K562 (cell line): ENCODE measurements around the gene SLC6A8. TPM values are rescaled to one million over a fixed set of nuclear protein-coding genes. Genes with fewer than 3 reads are reported as not detected.

Experiments used
- ATAC-seq: fragments of 200-7000 bp; cut with Tn5 transposase; 3 replicates; pipeline ENCODE4 v1.9.1; 2020; ENCODE audit warnings: moderate library complexity
- BruUV-seq: library from RNA; stranded (reverse); fragments of 400-500 nt; replicated peaks from 2 replicates; lab custom pipeline; 2021; lab: Mats Ljungman, UMichigan
- CTCF ChIA-PET: fragments of 300-600 bp; formaldehyde crosslinking; extraction: SDS; loops from one replicate; lab custom pipeline; 2021; ENCODE audit warnings: low intra/inter-chr PET ratio; lab: Yijun Ruan, JAX
- POLR2A ChIA-PET: fragments of 300-600, 350-650 bp; sonication (Branson Sonifier 250); formaldehyde crosslinking; extraction: SDS; loops from one replicate; lab custom pipeline; 2021; ENCODE audit warnings: antibody characterized with exemption, inconsistent platforms; lab: Yijun Ruan, JAX
- DNase-seq, 4 experiments: peaks; one replicate each; pipeline versions ENCODE4 v3.0.0 to v3.0.0-alpha.2; 2011 to 2018; ENCODE audit warnings: low spot score in 3 of 4, mixed read lengths in 3 of 4; ENCODE audit errors: extremely low read depth in 1 of 4
- FAIRE-seq: peaks from 2 replicates; lab custom pipeline; 2011; peaks lifted over from hg19 to GRCh38; lab: Jason Lieb, UNC
- H2AFZ ChIP-seq: 2 replicates; pipeline ENCODE4 v1.6.0; 2011; ENCODE audit warnings: low read depth, low read length, control low read depth, inconsistent platforms
- H3K27ac ChIP-seq: fragments of 200-600 bp; 3 replicates; pipeline ENCODE4 v1.8.0; 2011; ENCODE audit warnings: low read depth, mild to moderate bottlenecking, control low read depth, inconsistent platforms, low read length, moderate library complexity, mixed read lengths; ENCODE audit errors: extremely low read depth
- H3K27me3 ChIP-seq, 2 experiments: fragments of 300-600 bp in 1 of 2; 2 replicates in 1 of 2; 3 replicates in 1 of 2; pipeline versions ENCODE4 v1.6.0 to v1.8.0; 2011; ENCODE audit warnings: inconsistent platforms in 2 of 2, low read length in 2 of 2, mild to moderate bottlenecking in 1 of 2, mixed read lengths in 1 of 2, moderate library complexity in 1 of 2; ENCODE audit not compliant: control insufficient read depth in 2 of 2, insufficient read depth in 2 of 2
- H3K36me3 ChIP-seq: fragments of 300-600 bp; 3 replicates; pipeline ENCODE4 v1.8.0; 2011; ENCODE audit warnings: mild to moderate bottlenecking, low read length, inconsistent platforms; ENCODE audit not compliant: control insufficient read depth, insufficient read depth
- H3K4me1 ChIP-seq, 2 experiments: fragments of 200-600 bp in 1 of 2; replicated peaks in 1 of 2; 2 replicates in 1 of 2; 3 replicates in 1 of 2; pipeline versions ENCODE4 v1.5.1 to v1.8.0; 2011; ENCODE audit warnings: inconsistent platforms in 2 of 2, low read length in 2 of 2, mild to moderate bottlenecking in 1 of 2, mixed read lengths in 1 of 2, moderate library complexity in 1 of 2; ENCODE audit not compliant: control insufficient read depth in 2 of 2, insufficient read depth in 2 of 2
- H3K4me2 ChIP-seq: 2 replicates; pipeline ENCODE4 v1.6.1; 2011; ENCODE audit warnings: low read length, control low read depth, inconsistent platforms, mixed read lengths; ENCODE audit not compliant: insufficient read depth
- H3K4me3 ChIP-seq: fragments of 200-600 bp; sonication (generic), shearing (Covaris generic); 2 replicates; pipeline ENCODE4 v1.5.1; 2016; ENCODE audit warnings: control low read depth, inconsistent platforms
- H3K79me2 ChIP-seq: fragments of 200-600 bp; 3 replicates; pipeline ENCODE4 v1.8.0; 2011; ENCODE audit warnings: low read length, inconsistent platforms; ENCODE audit not compliant: control insufficient read depth, insufficient read depth
- H3K9ac ChIP-seq, 2 experiments: 2 replicates each; pipeline versions ENCODE4 v1.6.0 to v1.6.1; 2011; ENCODE audit warnings: low read depth in 2 of 2, low read length in 2 of 2, control low read depth in 1 of 2, inconsistent platforms in 1 of 2, mild to moderate bottlenecking in 1 of 2, mixed read lengths in 1 of 2; ENCODE audit not compliant: insufficient read depth in 1 of 2
- H3K9me1 ChIP-seq: one replicate; pipeline ENCODE4 v1.6.0; 2011; ENCODE audit warnings: inconsistent platforms, mild to moderate bottlenecking, low read length, moderate library complexity; ENCODE audit not compliant: control insufficient read depth, insufficient read depth
- H3K9me3 ChIP-seq: replicated peaks from 2 replicates; pipeline ENCODE4 v1.5.1; 2011; ENCODE audit warnings: low read depth, low read length, inconsistent platforms; ENCODE audit not compliant: control insufficient read depth, insufficient read depth
- H4K20me1 ChIP-seq: replicated peaks from 2 replicates; pipeline ENCODE4 v1.6.1; 2011; ENCODE audit warnings: low read length, inconsistent platforms, mixed read lengths; ENCODE audit not compliant: control insufficient read depth, insufficient read depth
- CCNT2 ChIP-seq: IDR thresholded peaks from 2 replicates; pipeline ENCODE4 v1.6.1; 2011; ENCODE audit warnings: borderline replicate concordance, low read depth, mild to moderate bottlenecking, moderate library complexity, mixed read lengths, low read length; ENCODE audit not compliant: insufficient read length; ENCODE audit errors: extremely low read depth
- NR1H2 ChIP-seq: sonication (generic); formaldehyde crosslinking; IDR thresholded peaks from 2 replicates; pipeline ENCODE4 v1.4.0; 2020; ENCODE audit warnings: mild to moderate bottlenecking, missing genetic modification reagents
- OTX1 ChIP-seq: fragments of 450-650 bp; formaldehyde crosslinking; IDR thresholded peaks from 2 replicates; pipeline ENCODE4 v1.4.0; 2022; ENCODE audit warnings: mild to moderate bottlenecking
- POLR2A ChIP-seq: fragments of 450-650 bp; conservative IDR thresholded peaks from 2 replicates; pipeline ENCODE4 v1.6.1; 2016
- POLR2AphosphoS5 ChIP-seq: IDR thresholded peaks from 2 replicates; pipeline ENCODE4 v1.6.1; 2011; ENCODE audit warnings: mild to moderate bottlenecking, low read depth, low read length, moderate library complexity; ENCODE audit not compliant: control insufficient read depth, insufficient read depth
- POLR2G ChIP-seq: fragments of 200-400 bp; formaldehyde crosslinking; IDR thresholded peaks from 2 replicates; pipeline ENCODE4 v1.6.1; 2017; ENCODE audit warnings: low read depth, mild to moderate bottlenecking, antibody characterized with exemption, low read length, moderate library complexity
- RBFOX2 ChIP-seq: fragments of 200-400 bp; formaldehyde crosslinking; IDR thresholded peaks from 2 replicates; pipeline ENCODE4 v1.6.1; 2017; ENCODE audit warnings: low read depth, mild to moderate bottlenecking, low read length, moderate library complexity
- RBM22 ChIP-seq: fragments of 200-400 bp; formaldehyde crosslinking; IDR thresholded peaks from 2 replicates; pipeline ENCODE4 v1.6.1; 2018; ENCODE audit warnings: low read length, low read depth; ENCODE audit not compliant: poor library complexity, severe bottlenecking
- SUPT5H ChIP-seq: fragments of 450-650 bp; IDR thresholded peaks from 2 replicates; pipeline ENCODE4 v1.6.1; 2016
- WGBS: fragments of 100-300 bp; shearing (Covaris generic); methylation state at CpG from one replicate; pipeline ENCODE4 v1.1.6; 2016; ENCODE audit warnings: low coverage, mixed read lengths; ENCODE audit not compliant: insufficient coverage; ENCODE audit errors: missing lambda C conversion rate; 5-methylcytosine and 5-hydroxymethylcytosine counted together
- in situ Hi-C: fragments of 300-500 bp; cut with MboI; formaldehyde crosslinking; loops from 4 replicates; pipeline ENCODE4 v1.15.0; 2018; ENCODE audit warnings: inconsistent platforms, mixed read lengths
- intact Hi-C: fragments of 100-400 bp; cut with micrococcal nuclease; formaldehyde crosslinking; loops from 2 replicates; pipeline ENCODE4 v1.14.2; 2022
- polyA plus RNA-seq, 8 experiments: library from polyadenylated mRNA; depleted of rRNA in 4 of 8; stranded (reverse) in 5 of 8; unstranded in 3 of 8; fragments of >200 nt; fragmentation: Nextera tagmentation in 2 of 8; fragmentation: Illumina TruSeq in 1 of 8; extraction: Ambion mirVana in 2 of 8; extraction: Trizol in 1 of 8; gene quantifications; 2 replicates each; pipeline versions ENCODE4 v1.2.1 to v1.2.3, GENCODE V29; 2011 to 2014; ENCODE audit warnings: inconsistent platforms in 1 of 8, missing spikeins in 1 of 8
- total RNA-seq, 7 experiments: library from RNA; depleted of rRNA in 6 of 7; stranded (reverse); fragments of >200 nt in 6 of 7; fragmentation: Illumina TruSeq in 2 of 7; extraction: Trizol in 2 of 7; gene quantifications; 2 replicates each; pipeline versions ENCODE4 v1.2.1 to v1.2.3, GENCODE V29; 2011 to 2021; ENCODE audit warnings: low replicate concordance in 1 of 7
- TF ChIP-seq, protein P1 (sequence below): fragments of 450-650 bp; IDR thresholded peaks from 2 replicates; pipeline ENCODE4 v1.6.1; 2018; ENCODE audit warnings: mild to moderate bottlenecking, low read depth; ENCODE audit not compliant: partially characterized antibody

The SLC6A8 gene
- total and polyA plus RNA-seq, 9 of the 15 experiments (the other 6 are each of a cell fraction or from before 2014, with no cell fraction given): 0.68 to 144 (median 34.3) TPM

DNA sequence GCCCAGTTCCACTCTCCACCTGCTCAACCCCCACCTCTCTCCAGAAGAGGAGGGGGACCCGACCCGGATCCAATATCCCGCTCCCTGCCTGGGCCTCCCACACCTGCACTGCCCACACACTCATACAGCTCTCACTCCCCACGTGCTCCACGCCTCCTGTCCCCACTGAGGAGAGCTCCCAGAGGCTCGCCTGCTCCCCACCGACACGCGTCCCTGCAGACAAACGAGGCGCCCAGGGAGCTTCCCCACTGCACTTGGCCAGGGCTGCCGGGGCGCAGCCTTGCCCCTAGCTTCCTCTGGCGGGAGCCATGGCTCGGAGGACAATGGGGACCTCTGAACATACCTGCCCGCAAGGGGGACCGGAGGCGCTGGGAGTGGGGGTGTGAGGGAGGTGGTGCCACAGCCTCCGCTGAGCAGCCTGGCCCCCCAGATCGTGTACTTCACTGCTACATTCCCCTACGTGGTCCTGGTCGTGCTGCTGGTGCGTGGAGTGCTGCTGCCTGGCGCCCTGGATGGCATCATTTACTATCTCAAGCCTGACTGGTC lies 5.0 kb downstream of the SLC6A8 start (continued):
- peak; percentile 51 for TF ChIP-seq RBFOX2
- peak; percentile 14; the same call in 1 of the 2 replicates for TF ChIP-seq POLR2AphosphoS5

DNA sequence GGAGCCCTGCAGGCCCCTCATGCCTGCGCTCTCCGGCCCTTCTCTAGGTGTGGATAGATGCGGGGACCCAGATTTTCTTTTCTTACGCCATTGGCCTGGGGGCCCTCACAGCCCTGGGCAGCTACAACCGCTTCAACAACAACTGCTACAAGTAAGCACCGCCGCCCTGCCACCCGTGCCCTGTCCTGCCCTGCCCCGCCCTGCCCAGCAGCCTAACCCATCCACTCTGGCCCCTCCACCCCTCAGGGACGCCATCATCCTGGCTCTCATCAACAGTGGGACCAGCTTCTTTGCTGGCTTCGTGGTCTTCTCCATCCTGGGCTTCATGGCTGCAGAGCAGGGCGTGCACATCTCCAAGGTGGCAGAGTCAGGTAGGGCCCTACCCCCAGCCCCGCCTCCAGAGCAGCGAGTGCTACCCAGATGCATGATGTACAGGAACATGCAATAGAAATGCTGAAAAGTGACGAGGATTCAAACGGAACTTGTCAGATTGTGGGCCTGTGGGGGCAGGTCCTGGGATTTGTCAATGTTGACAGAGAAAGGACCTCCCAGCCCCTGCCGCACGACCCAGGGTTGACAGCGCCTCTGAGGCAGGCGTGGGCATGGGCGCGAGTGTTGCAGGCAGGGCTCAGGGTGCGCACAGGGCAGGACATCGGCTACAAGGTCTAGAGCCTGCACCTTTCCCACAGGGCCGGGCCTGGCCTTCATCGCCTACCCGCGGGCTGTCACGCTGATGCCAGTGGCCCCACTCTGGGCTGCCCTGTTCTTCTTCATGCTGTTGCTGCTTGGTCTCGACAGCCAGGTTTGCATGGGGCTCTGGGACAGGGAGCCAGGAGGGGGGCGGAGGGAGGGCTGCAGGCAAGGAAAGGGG lies 5.7 kb downstream of the SLC6A8 start:
- Histone ChIP-seq H3K9ac (no peak overlapping the region; a peak in 1 of 4 replicates), H3K4me2 (no peak overlapping the region), H3K79me2 (peaks cover 36% of the 10 kb centered on the region), H3K27ac (no peak overlapping the region), H3K4me1 (peaks cover 5 to 68% of the 10 kb centered on the region in 2 experiments; a peak in 4 of 5 replicates), H3K9me1 (peaks cover 4% of the 10 kb centered on the region), H2AFZ (no peak overlapping the region), H3K4me3 (no peak overlapping the region), H4K20me1 (peaks cover 13% of the 10 kb centered on the region), H3K36me3 (peaks cover 66% of the 10 kb centered on the region; the same call in 1 of the 3 replicates), H3K9me3 (no peaks in the 10 kb centered on the region), H3K27me3 (no peaks in the 10 kb centered on the region)
- FAIRE-seq (no peak), DNase-seq (no peak), ATAC-seq (no peak)
- POLR2A ChIA-PET: interaction anchor here (0.6 to 1.0 kb wide), 2 partner anchors 25 to 26 kb away, joined by 3 read pairs; no protein-coding TSS in a partner anchor
- in situ Hi-C loops: no loop called here
- intact Hi-C loops: no loop called here
- 83% methylated on average over 11 of the region's 31 CpGs for WGBS
- no TSS peak for BruUV-seq
- CTCF ChIA-PET: no interaction called here
- peak; percentile 43 for TF ChIP-seq RBM22
- no peak for TF ChIP-seq NR1H2
- no peak for TF ChIP-seq OTX1 (CRISPR knock-in tag)
- TF ChIP-seq, protein P1, sequence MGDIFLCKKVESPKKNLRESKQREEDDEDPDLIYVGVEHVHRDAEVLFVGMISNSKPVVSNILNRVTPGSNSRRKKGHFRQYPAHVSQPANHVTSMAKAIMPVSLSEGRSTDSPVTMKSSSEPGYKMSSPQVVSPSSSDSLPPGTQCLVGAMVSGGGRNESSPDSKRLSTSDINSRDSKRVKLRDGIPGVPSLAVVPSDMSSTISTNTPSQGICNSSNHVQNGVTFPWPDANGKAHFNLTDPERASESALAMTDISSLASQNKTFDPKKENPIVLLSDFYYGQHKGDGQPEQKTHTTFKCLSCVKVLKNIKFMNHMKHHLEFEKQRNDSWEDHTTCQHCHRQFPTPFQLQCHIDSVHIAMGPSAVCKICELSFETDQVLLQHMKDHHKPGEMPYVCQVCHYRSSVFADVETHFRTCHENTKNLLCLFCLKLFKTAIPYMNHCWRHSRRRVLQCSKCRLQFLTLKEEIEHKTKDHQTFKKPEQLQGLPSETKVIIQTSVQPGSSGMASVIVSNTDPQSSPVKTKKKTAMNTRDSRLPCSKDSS: no peak
- TF ChIP-seq CCNT2: peak; percentile 18
- TF ChIP-seq POLR2A: 0 out of 2 replicates have a peak, but pooled peaks have one; percentile 28
- peak; percentile 36 for TF ChIP-seq RBFOX2
- 0 out of 2 replicates have a peak, but pooled peaks have one; percentile 25 for TF ChIP-seq SUPT5H
- TF ChIP-seq POLR2G: peak; percentile 60
